WTC11 (cell line): ENCODE results near the gene LETM1. TPM values are rescaled to one million over a fixed set of nuclear protein-coding genes. Genes with fewer than 3 reads are reported as not detected.

Experiments used
- ATAC-seq: fragments of 200-7000 bp; cut with Tn5 transposase; 2 replicates; pipeline ENCODE4 v1.10.0; 2021; ENCODE audit warnings: mild to moderate bottlenecking, moderate library complexity
- CTCF ChIA-PET: fragments of 300-600 bp; sonication (Branson Sonifier 250); formaldehyde crosslinking; loops from one replicate; lab custom pipeline; 2021; ENCODE audit warnings: antibody characterized with exemption; lab: Charles Lee
- POLR2A ChIA-PET: fragments of 350-600 bp; sonication (Branson Sonifier 250); formaldehyde crosslinking; loops from one replicate; lab custom pipeline; 2021; ENCODE audit warnings: antibody characterized with exemption; lab: Charles Lee
- DNase-seq: peaks from one replicate; pipeline ENCODE4 v3.0.0; 2021; ENCODE audit warnings: low spot score
- H3K27ac Mint-ChIP-seq: 2 replicates; pipeline ENCODE4 v1.8.0; 2021; ENCODE audit warnings: mixed read lengths
- H3K27me3 Mint-ChIP-seq: 2 replicates; pipeline ENCODE4 v1.8.0; 2021; ENCODE audit warnings: low read depth, mild to moderate bottlenecking, moderate library complexity, mixed read lengths
- H3K36me3 Mint-ChIP-seq: 2 replicates; pipeline ENCODE4 v1.8.0; 2021; ENCODE audit warnings: mixed read lengths
- H3K4me1 Mint-ChIP-seq: 2 replicates; pipeline ENCODE4 v1.8.0; 2022; ENCODE audit warnings: mixed read lengths
- H3K4me3 Mint-ChIP-seq: 2 replicates; pipeline ENCODE4 v1.8.0; 2021; ENCODE audit warnings: mild to moderate bottlenecking, moderate library complexity, mixed read lengths
- H3K9me3 Mint-ChIP-seq: 2 replicates; pipeline ENCODE4 v1.8.0; 2021; ENCODE audit warnings: mixed read lengths
- AR ChIP-seq: fragments of 250-450 bp; sonication (Bioruptor Pico); IDR thresholded peaks from 2 replicates; pipeline ENCODE4 v1.9.0; 2021; ENCODE audit warnings: mild to moderate bottlenecking
- ATF2 ChIP-seq: sonication (generic); formaldehyde crosslinking; IDR thresholded peaks from 2 replicates; pipeline ENCODE4 v1.8.1; 2022; ENCODE audit warnings: low read depth, missing genetic modification reagents, borderline replicate concordance
- CBFB ChIP-seq: sonication (generic); formaldehyde crosslinking; IDR thresholded peaks from 2 replicates; pipeline ENCODE4 v1.8.1; 2022; ENCODE audit warnings: mild to moderate bottlenecking, low read depth, missing genetic modification reagents
- CREB1 ChIP-seq: sonication (generic); formaldehyde crosslinking; IDR thresholded peaks from 2 replicates; pipeline ENCODE4 v1.8.0; 2023; ENCODE audit warnings: mild to moderate bottlenecking, missing genetic modification reagents
- CREM ChIP-seq: sonication (generic); formaldehyde crosslinking; IDR thresholded peaks from 2 replicates; pipeline ENCODE4 v1.8.1; 2022; ENCODE audit warnings: mild to moderate bottlenecking, missing genetic modification reagents, moderate library complexity
- ETV6 ChIP-seq: sonication (generic); formaldehyde crosslinking; IDR thresholded peaks from 2 replicates; pipeline ENCODE4 v1.8.1; 2022; ENCODE audit warnings: mild to moderate bottlenecking, missing genetic modification reagents
- KAT7 ChIP-seq: sonication (generic); formaldehyde crosslinking; IDR thresholded peaks from 2 replicates; pipeline ENCODE4 v1.8.1; 2023; ENCODE audit warnings: missing genetic modification reagents, mild to moderate bottlenecking, borderline replicate concordance
- NFATC4 ChIP-seq: fragments of 250-450 bp; sonication (Bioruptor Pico); IDR thresholded peaks from 2 replicates; pipeline ENCODE4 v1.9.0; 2021; ENCODE audit warnings: mild to moderate bottlenecking
- NFYB ChIP-seq: sonication (generic); formaldehyde crosslinking; conservative IDR thresholded peaks from 2 replicates; pipeline ENCODE4 v1.8.0; 2022; ENCODE audit warnings: low read depth, missing genetic modification reagents
- NR1H2 ChIP-seq: sonication (generic); formaldehyde crosslinking; IDR thresholded peaks from 2 replicates; pipeline ENCODE4 v1.9.0; 2021; ENCODE audit warnings: mild to moderate bottlenecking, moderate library complexity, missing genetic modification reagents
- NR3C1 ChIP-seq: sonication (generic); formaldehyde crosslinking; conservative IDR thresholded peaks from 2 replicates; pipeline ENCODE4 v1.8.1; 2023; ENCODE audit warnings: low read depth, mild to moderate bottlenecking, missing genetic modification reagents
- SMAD4 ChIP-seq: sonication (generic); formaldehyde crosslinking; IDR thresholded peaks from 2 replicates; pipeline ENCODE4 v1.8.0; 2022; ENCODE audit warnings: mild to moderate bottlenecking, missing genetic modification reagents
- SP1 ChIP-seq: sonication (generic); formaldehyde crosslinking; conservative IDR thresholded peaks from 2 replicates; pipeline ENCODE4 v1.8.1; 2022; ENCODE audit warnings: missing genetic modification reagents
- ZNF121 ChIP-seq: sonication (generic); formaldehyde crosslinking; IDR thresholded peaks from 2 replicates; pipeline ENCODE4 v1.8.0; 2023; ENCODE audit warnings: missing genetic modification reagents
- ZNF425 ChIP-seq: fragments of 250-450 bp; sonication (Bioruptor Pico); conservative IDR thresholded peaks from 2 replicates; pipeline ENCODE4 v1.9.0; 2021; ENCODE audit warnings: mild to moderate bottlenecking
- total RNA-seq: library from RNA; stranded (reverse); gene quantifications from 3 replicates; pipeline ENCODE4 v1.2.3, GENCODE V29; 2021
- TF ChIP-seq, protein P1 (sequence below): sonication (generic); formaldehyde crosslinking; IDR thresholded peaks from 2 replicates; pipeline ENCODE4 v1.8.1; 2023; ENCODE audit warnings: mild to moderate bottlenecking, missing genetic modification reagents
- TF ChIP-seq, protein P2 (sequence below): sonication (generic); formaldehyde crosslinking; conservative IDR thresholded peaks from 2 replicates; pipeline ENCODE4 v1.8.1; 2023; ENCODE audit warnings: mild to moderate bottlenecking, low read depth, missing genetic modification reagents, moderate library complexity

The LETM1 gene
- total RNA-seq, 1 experiment from 2014 or later = 66.7 TPM

GRCh38 chr4:1808396-1808795, 47.6 kb downstream of the LETM1 start:
- CTCF ChIA-PET = interaction anchor here (1.2 to 10.0 kb wide), 9 partner anchors 15 to 115 kb away, joined by 3 to 188 read pairs (median 13); partner anchors contain the start of gene FGFR3
- Mint-ChIP-seq H3K36me3 (peaks cover 2% of the 10 kb centered on the region; the same call in 1 of the 2 replicates), H3K9me3 (no peaks in the 10 kb centered on the region), H3K27me3 (no peaks in the 10 kb centered on the region), H3K4me3 (no peak overlapping the region), H3K4me1 (no peaks in the 10 kb centered on the region), H3K27ac (no peak overlapping the region; the same call in 1 of the 2 replicates)
- no peak for TF ChIP-seq ETV6 (CRISPR knock-in tag)
- no peak for TF ChIP-seq CREB1 (CRISPR knock-in tag)
- TF ChIP-seq NR1H2 (CRISPR knock-in tag) = no peak
- no peak for TF ChIP-seq KAT7 (CRISPR knock-in tag)
- TF ChIP-seq ATF2 = no peak
- no peak for TF ChIP-seq SP1 (CRISPR knock-in tag)
- TF ChIP-seq AR = no peak
- DNase-seq (no peak), ATAC-seq (no peak)
- POLR2A ChIA-PET = no interaction called here

GRCh38 chr4:1807332-1807777, 48.6 kb downstream of the LETM1 start:
- no peaks in the 10 kb centered on the region for H3K4me1 Mint-ChIP-seq
- CTCF ChIA-PET = interaction anchor here (0.5 to 10.0 kb wide), 5 partner anchors 41 to 104 kb away, joined by 3 to 188 read pairs (median 30); no protein-coding TSS in a partner anchor
- TF ChIP-seq NR3C1 (CRISPR knock-in tag) (no peak), CBFB (CRISPR knock-in tag) (no peak), ZNF121 (no peak), SP1 (CRISPR knock-in tag) (no peak), NFATC4 (CRISPR knock-in tag) (no peak), SMAD4 (no peak)
- TF ChIP-seq, protein P1, sequence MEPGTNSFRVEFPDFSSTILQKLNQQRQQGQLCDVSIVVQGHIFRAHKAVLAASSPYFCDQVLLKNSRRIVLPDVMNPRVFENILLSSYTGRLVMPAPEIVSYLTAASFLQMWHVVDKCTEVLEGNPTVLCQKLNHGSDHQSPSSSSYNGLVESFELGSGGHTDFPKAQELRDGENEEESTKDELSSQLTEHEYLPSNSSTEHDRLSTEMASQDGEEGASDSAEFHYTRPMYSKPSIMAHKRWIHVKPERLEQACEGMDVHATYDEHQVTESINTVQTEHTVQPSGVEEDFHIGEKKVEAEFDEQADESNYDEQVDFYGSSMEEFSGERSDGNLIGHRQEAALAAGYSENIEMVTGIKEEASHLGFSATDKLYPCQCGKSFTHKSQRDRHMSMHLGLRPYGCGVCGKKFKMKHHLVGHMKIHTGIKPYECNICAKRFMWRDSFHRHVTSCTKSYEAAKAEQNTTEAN (CRISPR knock-in tag) = no peak
- POLR2A ChIA-PET = interaction anchor here (1.1 kb wide), 1 partner anchor 33 kb away, joined by 3 read pairs; no protein-coding TSS in a partner anchor
- peaks cover under 1% of the 10 kb centered on the region; the same call in 1 of the 2 replicates for H3K36me3 Mint-ChIP-seq
- no peak for ATAC-seq
- no peak overlapping the region for H3K27ac Mint-ChIP-seq
- no peak for DNase-seq
- H3K9me3 Mint-ChIP-seq = no peaks in the 10 kb centered on the region
- H3K27me3 Mint-ChIP-seq = no peaks in the 10 kb centered on the region
- H3K4me3 Mint-ChIP-seq = no peak overlapping the region

GRCh38 chr4:1806596-1807331, 49.2 kb downstream of the LETM1 start:
- H3K4me1 Mint-ChIP-seq = no peaks in the 10 kb centered on the region
- no peak overlapping the region for H3K27ac Mint-ChIP-seq
- no peak overlapping the region for H3K4me3 Mint-ChIP-seq
- ChIA-PET POLR2A (interaction anchor here (1.1 kb wide), 1 partner anchor 33 kb away, joined by 3 read pairs; no protein-coding TSS in a partner anchor), CTCF (interaction anchor here (0.5 to 10.0 kb wide), 3 partner anchors 40 to 97 kb away, joined by 3 to 188 read pairs (median 45); no protein-coding TSS in a partner anchor)
- DNase-seq = no peak
- ATAC-seq = no peak
- H3K9me3 Mint-ChIP-seq = no peaks in the 10 kb centered on the region
- H3K27me3 Mint-ChIP-seq = no peaks in the 10 kb centered on the region
- H3K36me3 Mint-ChIP-seq = no peaks in the 10 kb centered on the region
- no peak for TF ChIP-seq ZNF425 (CRISPR knock-in tag)
- no peak for TF ChIP-seq NFYB (CRISPR knock-in tag)
- TF ChIP-seq CREM = no peak
- TF ChIP-seq, protein P1 (CRISPR knock-in tag) = no peak
- TF ChIP-seq, protein P2, sequence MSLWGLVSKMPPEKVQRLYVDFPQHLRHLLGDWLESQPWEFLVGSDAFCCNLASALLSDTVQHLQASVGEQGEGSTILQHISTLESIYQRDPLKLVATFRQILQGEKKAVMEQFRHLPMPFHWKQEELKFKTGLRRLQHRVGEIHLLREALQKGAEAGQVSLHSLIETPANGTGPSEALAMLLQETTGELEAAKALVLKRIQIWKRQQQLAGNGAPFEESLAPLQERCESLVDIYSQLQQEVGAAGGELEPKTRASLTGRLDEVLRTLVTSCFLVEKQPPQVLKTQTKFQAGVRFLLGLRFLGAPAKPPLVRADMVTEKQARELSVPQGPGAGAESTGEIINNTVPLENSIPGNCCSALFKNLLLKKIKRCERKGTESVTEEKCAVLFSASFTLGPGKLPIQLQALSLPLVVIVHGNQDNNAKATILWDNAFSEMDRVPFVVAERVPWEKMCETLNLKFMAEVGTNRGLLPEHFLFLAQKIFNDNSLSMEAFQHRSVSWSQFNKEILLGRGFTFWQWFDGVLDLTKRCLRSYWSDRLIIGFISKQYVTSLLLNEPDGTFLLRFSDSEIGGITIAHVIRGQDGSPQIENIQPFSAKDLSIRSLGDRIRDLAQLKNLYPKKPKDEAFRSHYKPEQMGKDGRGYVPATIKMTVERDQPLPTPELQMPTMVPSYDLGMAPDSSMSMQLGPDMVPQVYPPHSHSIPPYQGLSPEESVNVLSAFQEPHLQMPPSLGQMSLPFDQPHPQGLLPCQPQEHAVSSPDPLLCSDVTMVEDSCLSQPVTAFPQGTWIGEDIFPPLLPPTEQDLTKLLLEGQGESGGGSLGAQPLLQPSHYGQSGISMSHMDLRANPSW (CRISPR knock-in tag) = no peak
